ENCODE data around the gene FILIP1L. TPM values are rescaled to one million over a fixed set of nuclear protein-coding genes. Genes with fewer than 3 reads are reported as not detected.

FILIP1L gene
- total RNA-seq, 1 donor from 2014 or later, result 42.7 TPM

DNA sequence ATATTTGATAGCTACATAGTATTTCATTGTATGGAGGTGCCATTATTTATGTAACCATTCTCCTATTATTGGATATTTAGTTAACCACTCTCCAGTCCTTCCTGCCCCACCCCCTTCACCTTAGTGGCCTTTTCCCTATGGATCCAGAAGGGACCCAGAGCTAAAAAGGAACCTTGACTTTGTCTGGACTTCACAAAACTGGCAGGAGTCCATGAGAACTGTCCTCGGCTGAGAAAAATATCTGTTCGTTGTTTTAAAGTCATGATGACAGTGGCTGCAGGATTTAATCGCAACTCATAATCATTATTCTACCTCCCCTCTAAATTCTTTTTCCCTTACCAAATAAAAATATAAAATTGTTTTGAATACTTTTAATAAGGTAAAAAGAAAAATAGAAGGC is 166.9 kb downstream of the FILIP1L start:
- no peak for DNase-seq

DNA sequence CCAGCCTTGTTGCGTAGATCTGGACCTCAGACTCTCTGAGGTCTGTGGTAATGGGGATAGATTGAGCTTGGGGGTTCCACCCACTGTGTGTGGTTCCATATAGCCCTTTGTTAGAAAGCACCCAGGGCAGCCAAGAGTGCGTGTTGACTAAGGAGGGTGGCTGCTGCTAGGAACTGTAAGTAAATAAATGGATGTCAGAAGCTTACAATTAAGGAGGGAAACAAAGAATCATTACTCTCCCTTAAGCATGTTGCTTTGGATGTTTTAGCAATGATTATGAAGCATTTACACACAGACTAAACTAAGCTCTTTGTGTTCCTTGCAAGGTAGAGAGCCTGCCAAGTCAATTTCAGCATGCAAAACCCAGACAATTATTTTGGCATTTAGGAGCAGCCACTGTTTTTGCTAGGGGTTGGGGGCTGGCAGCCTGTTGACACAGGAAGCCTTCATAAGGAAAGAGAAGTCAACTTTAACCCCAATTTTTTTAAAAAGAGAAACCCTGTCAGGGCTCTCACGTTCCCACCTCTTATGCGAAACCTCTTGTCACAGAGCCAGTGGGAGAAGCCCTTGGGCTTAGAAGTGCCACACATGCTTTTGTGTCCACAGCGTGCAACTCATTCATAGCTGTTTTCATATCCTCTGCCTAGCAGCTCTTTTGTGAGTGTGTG is 168.8 kb downstream of the FILIP1L start:
- peak; percentile 14 for DNase-seq

DNA sequence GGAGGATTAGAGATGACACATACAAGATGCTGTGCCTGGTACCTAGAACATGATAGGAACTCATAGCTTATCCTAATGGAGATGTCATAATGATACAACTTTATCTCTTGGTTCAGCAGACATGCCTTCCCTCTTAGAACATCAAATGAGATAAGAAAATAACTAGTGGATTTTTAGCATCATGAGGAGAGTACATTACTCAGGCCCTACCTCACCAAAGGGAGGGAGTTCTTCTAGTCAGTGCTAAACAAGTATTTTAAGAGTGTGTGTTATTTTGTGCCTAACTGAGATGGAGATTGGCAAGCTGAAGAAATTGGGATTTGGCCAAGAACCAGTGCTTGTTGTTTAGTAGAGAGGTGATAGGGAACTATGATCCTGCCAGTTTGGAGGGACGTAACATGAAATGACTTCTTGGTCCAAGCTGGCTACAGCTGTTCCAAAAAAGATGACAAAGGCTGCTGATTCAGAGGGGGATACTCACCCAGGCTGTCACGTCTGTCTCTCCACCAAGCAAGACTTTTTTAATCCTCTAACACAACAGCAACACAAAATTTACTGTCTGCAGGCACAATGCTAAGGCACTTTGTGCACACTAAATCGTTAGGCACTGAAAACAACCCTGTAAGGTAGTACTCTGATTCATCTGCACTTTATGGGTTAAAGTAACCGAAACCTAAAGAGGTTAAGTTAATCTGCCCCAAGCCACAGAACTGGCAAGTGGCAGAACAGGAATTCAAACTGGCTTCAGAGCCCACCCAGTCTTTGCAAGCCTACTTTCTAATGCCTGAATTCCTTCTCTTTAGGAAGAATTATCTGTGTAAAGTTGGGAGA is 170.2 kb downstream of the FILIP1L start:
- no peak for DNase-seq

DNA sequence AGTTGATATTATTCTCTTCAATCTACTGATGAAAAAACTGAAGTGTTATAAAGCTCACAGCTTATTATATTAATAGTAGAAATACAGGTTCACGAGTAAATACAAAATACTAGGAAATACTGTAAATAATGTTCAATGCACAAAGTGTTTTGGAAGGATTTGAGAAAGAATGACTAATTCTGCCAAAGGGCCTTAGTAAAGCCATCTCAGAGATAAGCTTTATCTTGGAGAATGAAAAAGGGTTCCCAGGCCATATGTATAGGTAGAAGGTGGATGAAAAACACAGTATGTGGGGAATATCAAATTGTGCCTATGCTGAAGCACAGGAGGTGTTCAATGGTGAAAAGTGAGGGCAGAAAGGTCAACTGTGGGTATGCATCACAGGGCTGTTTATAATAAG is 173.1 kb downstream of the FILIP1L start:
- no peak for DNase-seq

DNA sequence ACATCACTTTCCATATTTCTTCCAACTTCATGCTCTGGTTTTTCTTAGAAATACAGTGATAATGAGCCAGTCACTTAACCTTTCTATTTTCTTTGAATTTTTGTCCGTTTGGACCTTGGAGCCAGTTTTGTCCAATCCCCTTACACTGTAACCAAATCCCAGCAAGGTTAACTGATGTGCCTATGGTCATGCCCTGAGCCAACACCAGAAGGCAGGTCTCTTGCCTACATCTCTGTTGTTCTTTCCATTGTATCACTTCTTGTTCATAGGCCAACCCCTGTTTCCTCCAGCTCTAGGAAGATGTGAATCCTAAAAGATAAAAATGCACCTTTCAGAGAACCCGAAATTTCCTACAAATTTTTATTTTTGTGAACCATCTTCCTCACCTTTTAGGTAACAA is 174.0 kb downstream of the FILIP1L start:
- DNase-seq, result no peak

DNA sequence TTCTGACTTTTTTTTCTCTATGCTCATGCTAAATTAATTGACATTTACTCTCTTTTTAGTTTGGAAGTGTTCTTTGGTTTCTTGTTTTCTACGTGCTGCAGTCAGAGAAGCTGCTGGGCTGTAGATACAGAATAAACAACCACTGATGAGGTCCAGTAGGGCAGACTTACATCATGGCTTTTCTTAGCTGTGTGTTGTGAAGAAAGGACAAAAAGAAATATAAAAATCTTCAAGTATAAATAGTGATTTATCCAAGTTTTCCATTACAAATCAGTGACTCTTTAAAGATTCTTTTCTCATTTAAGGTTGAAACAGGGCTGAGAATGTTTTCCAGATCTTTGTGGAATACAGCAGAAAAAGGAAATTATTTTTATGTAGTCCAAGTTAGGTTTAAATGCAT is 174.4 kb downstream of the FILIP1L start:
- DNase-seq, result no peak

DNA sequence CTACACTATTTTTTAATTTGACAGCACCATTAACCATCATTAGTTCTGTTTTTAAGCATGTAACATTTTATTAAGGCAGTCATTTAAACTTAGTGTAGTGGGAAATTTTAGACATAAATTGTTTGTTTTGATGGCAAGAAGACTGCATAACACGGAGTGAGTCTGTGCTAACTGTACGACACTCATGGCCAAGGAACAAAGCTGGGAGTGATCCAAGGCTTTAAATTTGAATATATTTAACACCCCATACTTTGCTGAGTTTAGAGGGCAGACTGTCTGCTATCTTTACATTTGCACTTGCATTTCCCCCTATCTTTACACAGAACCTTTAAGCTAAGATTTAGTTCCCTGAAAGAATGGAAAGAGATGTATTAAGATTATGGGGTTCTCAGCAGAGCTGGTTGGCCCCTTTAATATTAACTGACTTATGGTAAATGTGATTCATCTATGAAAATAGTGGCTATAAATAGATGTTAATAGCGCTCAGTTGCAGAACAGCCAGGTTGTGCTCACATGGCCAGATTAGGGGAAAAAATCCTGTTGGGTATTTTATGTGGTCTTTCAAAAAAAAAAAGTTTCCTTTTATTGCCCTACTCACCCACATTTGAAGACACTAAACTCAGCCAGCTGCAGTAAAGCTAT is 175.9 kb downstream of the FILIP1L start:
- DNase-seq, result peak; percentile 23

DNA sequence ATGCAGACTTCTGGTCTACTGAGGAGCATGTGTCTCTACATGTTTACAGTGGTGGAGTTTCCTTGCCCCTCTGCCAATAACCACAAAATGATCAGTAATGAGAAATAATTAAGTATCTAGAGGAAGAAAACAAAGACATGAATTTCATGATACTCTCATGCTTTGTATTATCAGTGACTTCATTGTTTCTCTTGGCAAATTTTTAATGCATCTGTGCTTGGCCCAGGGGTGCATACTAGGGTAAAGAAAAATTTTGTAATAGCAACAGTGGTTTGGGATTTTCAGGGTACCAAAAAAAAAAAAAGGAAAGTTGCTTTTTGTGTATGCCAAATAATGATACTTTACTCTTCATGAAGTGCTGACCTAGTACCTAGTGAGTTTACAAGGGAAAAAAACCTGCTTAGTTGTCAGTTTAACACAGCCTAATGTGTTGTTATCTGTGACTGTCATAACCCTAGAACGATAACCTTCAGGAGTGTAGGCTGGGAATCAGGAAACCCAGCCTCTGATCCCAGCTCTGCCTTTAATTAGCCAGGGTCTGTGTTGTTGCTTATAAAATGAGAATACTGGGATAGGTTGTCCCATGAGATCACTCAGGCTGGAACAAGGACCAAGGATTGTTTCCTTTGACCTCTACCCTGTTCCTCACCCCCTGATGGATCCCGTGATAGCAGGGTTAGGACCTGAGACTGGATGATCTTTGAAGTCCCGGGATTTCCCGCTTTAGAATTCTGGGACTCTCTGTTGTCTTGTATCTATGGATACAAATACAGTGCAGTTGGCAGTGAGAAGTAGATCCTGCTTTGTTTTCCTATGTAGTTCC is 179.1 kb downstream of the FILIP1L start:
- peak; percentile 87 for DNase-seq

DNA sequence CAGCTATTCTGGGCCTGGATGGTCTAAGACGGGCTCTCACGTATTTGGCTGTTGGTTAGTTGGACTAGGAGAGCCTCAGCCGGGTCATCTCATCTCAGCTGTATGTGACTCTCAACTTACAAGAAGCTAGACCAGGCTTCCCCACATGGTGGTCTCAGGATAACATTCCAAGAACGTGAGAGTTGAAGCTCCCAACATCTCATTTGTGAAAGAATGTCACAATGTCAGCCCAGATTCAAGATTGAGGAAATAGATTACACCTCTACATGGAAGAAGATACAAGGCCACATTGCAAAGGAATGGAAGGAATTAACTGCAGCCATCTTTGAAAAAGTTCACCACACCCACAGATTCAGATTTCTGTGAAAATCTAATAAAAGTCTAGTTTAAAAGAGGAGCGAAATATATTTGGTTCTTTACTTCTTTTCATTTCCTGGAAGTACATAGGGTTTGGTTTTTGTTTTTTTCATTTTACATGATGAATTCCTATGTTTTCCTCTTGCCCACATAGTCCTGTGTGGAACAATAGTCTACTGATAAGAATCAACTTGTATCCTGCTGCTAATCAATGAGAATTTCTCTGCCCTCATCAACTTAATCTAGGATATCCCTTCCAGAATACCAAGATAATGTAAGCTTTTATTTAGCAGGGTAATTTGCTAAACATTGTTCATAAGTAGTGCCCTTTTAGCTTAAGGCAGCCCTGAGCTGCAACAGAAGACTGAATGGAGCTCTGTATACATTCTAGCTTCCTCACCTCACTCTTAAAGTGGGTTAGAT is 180.1 kb downstream of the FILIP1L start:
- DNase-seq, result peak; percentile 59

DNA sequence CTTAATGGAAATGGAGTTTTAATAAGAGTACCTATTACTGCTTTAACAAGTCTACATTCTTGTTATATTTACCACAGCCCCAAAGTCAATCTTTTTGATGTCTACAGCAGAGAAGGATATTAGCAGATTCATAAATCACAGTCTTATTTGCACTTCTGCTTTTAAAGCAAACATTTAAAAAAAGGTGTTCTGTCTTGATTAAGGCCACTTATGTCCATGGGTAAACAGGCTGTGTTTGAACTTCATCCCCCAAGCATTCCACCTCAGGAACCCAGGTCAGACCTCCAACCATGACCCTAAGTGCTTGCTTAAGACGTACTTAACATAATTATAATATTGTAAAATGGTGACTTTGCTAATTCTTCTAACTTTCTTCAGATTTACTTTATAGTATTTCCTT is 183.2 kb downstream of the FILIP1L start:
- no peak for DNase-seq

DNA sequence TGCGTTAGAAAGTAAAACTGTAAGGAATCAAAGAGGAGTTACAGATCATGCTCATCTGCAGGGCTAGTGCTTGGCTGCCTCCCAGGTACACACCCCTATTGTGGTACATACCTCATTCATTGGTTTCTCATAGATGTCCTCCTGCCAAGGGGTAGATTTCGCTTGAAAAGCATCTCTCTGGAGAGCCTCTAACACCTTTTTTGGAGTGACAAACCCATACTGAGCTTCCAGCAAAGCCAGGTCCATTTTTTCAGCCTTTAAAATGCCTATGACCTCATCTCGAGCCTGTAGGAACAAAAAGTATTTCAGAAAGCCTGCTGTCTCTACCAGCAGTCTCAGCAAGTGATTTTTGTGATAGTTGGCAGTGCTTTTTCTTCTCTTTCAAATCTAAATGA is 184.6 kb downstream of the FILIP1L start:
- DNase-seq, result no peak

DNA sequence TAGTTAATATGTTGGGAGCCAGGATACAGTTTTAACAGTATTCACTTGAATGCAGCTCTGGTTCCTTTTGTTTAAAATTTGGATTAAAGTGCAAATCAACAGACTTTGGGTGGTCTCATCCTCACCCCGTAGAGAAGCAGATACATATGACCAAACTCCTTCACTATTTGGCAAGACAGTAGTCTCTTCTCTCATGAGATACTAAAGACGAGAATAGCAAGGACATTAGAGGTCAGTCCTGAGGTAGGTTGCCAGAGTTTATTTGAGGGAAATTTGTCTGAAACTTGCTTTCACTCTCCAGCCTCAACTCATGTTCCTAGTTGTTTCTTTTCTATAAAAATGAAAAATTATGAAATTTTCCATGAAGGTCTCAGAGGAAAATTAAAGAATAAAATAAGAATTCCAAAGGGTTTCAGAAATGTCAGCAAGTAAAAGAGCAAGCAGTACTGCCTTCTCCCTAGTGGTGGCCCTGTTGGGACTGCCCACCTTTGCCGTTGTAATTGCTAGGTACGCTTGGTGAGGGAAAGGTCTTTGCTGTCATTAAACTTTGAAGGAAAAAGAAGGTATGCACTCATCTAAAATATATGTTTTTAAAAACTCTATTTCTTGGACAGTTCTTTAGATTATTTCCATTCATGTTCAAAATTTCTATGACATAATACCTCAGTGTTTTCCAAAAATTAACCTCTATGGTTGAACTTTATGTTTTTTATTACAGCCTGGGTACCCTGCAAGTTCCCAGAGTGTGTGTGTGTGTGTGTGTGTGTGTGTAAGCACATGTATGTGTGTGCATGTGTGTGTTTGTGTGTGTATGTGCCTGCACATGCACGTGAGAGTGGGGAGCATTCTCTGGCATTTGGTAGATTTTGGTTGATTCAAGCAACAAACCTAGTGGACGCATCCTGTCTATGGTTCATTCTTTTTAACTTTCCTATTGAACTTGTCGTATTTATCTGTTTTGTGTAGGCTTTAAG is 185.2 kb downstream of the FILIP1L start:
- DNase-seq, result no peak

DNA sequence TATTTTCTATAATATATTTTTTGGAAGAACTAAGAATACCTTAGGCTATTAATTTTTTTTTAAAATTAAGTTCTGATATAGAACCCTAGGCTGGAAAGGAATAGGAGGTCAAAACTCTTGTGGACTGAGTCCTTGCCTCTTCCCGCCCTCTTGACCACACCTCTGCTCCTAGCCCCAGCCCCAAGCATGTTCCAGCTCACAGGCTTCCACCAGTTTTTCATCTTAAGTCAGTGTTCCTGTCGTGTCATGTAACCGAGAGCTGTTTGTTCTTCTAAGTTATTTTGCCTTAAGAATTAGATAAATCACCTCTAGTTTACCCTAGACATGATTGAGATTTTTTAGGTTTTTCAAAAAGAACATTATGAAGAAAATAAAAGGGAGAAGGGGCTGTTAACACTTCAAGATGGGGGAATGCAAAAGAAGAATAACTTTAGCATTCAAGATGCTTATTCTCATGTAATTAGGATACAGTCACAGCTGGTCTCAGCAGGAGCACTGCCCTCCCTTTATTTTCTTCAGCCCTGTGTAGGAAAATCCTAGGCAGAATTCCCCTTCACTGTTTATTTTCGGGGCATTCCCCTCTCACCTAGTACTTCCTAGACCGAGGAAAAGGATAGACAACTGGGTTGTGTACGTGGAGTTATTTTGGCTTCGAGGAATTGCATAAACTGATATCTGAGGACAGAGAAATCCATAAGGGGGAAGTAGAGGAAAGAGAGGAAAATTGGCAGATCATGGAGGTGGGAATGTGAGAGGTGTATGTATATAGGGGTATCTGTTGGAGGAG is 186.4 kb downstream of the FILIP1L start:
- DNase-seq, result no peak

DNA sequence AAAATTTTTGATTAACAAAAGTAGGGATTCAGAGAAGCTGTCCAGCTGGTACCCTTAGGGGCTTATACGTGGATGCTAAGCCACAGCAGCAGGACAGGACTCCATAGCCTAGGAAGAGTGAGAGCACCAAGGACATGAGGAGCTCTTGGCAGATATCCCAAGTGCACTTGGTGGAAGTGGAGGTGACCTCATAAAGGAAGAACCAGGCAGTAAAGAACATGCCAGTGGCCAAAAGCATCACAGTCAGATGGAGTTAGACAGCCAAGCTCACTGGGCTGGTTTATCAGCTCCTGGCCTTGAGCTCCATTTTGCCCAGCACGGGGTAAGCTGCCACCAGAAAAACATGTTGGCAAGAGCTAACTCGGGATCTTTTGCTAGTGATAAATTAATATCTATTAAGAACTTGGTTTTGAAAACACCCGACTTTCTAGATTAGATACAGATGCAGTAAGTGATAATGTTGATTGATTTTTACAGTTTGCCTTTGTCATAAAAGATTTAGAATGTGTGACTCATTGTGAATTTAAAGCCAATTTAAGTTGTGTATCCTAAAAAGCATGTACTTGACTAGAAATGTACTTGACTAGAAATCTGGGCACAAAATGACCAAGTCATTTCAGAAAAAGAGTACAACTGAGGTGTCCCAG is 188.6 kb downstream of the FILIP1L start:
- peak; percentile 73 for DNase-seq

DNA sequence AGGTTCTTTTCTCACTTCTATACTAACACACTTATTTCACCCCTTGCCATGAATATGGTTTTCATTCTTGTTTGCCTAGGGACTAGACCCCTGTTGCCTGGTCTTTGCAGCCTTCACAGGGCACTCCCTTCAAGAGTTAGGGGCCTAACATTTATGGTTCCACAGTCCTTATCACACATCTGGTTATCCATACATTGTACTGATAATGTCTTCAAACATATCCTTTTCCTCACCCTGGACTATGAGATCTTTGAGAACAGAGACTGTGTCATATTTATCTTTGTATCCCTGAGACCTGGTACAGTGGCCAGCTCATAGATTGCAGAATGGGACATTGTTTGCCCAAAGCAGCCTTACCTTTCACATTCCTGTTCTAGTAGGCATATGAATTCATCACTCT is 190.4 kb downstream of the FILIP1L start:
- DNase-seq, result no peak

DNA sequence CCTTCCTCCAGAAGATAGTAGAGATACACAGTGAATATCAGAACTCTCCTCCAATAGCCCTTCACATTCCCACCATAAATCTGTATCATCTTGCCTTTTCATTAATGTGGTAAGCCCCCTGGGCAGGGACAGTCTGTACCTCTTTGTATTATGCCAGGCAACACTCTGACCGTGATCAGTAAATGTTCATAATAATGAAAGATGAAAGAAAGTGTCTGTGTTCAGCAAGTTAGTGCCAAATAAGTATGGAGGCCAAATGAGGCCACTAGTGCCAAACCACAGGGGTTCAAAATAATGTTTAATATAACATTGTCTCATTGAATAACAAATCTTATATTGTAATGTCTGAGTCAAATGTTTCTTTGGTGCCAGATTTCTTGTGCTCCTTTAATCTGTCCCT is 192.3 kb downstream of the FILIP1L start:
- DNase-seq, result no peak

DNA sequence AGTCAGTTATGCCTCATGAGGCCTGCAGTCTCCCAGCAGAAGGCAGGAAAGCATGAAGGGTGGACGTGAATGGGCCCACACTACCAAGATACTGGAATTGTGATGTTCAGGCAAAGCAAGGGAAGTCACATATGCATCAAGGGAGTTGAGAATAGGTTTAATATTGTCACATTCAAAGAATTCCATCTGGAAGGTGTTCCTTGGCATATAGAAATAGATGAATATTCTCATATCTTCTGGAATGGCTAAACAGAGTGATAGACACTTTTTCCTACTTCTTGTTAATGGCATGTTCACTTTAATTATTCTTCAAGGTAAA is 193.0 kb downstream of the FILIP1L start:
- no peak for DNase-seq

DNA sequence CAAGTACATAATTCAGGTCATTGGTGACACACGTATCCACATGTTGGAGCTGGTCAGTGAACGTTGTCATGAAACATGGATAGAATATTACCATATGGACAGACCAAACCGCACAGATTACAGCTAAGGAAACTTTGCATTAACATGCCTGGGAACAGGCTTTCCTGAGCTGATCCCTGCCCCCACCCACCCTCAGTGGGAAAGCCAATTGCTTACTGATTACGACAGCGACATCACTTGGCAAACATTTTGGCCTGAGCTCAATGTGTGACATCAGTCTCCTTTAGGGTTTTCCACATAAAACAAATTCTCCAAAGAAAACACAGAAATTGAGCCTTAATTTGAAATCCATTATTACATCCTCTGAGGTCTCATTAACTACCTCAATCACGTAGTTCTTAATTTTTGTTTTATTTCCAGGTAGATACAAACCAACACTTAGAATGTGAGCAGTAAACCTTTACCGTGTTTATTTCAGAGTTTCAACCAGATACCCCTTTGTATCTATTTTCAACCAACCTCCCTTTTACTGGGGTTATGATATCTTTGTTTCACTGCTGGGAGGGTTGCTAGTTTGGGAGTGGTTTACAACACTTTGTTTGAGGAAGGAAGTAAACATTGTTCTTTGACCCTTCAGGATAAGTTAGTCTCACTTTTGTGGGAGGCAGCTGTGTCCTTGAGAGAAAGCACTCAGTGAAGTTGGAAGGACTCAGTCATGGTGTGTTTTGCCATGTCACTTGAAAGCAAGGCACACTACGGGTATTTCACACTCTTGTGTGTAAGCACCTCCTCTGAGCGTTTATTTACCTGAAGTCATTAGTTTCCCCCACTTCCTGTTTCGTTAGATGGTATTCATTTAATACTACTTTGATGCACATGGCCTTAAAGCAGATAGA is 193.6 kb downstream of the FILIP1L start:
- DNase-seq, result peak; percentile 69

DNA sequence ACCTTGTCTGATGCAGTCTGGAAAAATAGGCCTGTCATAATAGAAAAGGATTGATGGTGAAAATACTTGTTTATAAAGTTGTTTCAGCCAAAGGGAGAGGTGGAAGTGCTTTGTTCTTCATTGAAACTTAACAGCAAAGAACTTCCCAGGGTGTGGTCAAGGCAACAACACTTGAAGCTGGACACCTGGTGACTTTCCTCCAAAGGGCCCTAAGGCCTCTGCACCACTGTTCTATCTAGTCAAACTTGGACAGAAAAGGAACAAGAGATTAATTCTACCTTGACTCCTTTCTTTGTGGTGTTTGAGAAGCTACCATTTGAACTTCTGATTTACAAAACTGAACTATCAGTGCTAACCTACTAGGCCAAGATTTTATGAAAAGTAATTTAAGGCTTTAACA is 194.6 kb downstream of the FILIP1L start:
- peak; percentile 9 for DNase-seq
